ENCODE results near the gene ORAI3. TPM values are rescaled to one million over a fixed set of nuclear protein-coding genes. Genes with fewer than 3 reads are reported as not detected.
A peak's percentile ranks its signal among the peaks of the same experiment; 100 is the strongest.

Gene ORAI3
- total and polyA plus RNA-seq, 2 of the 13 experiments (the other 11 are each of a cell fraction or from before 2014, with no cell fraction given) = 11.4 to 32.0 TPM

DNA sequence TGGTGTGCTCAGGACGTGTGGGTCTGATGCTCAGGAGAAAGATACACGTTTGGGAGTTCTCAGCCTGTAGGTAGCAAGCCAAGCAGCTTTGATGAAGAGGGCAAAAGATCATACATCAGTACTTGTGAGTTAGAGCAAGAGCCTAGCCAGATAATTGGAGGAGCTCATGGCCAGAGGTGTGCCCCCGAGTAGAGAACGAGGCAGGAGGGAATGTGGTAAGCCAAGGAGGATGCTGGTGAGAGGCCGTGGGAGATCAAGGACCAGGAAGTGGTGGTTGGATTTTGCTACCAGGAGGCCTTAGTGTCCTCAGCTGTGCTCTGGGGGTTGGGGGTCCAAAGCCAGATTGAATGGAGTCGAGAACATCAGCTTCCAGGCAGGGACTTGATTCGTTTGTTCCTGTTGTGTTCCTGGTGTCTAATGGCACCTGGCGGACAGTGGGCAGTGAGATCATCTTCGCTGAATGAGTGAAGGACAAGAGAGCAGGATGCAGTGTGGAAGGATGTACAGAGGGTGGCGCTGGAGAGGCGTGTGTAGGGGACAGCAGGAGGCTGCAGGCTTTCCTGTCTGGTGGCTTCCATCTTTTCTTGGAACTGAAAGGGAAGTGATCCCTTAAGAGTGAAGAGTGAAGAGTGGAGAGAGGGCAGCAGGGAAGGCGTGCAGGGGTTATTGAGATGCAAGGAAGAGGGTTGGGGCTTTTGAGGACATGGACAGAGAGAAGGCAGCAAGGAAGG is 13.9 kb upstream of the ORAI3 start (continued):
- TF ChIP-seq POLR2G (IDR thresholded peaks at IDR 0.05; ENCODE audit: low read depth, low read length) (no peak), MIER2 (CRISPR knock-in tag; IDR thresholded peaks at IDR 0.05) (no peak), ZNF138 (CRISPR knock-in tag; IDR thresholded peaks at IDR 0.05; ENCODE audit: low read depth) (no peak), KAT8 (CRISPR knock-in tag; IDR thresholded peaks at IDR 0.05) (no peak), ZNF572 (CRISPR knock-in tag; IDR thresholded peaks at IDR 0.05) (no peak), RCOR2 (CRISPR knock-in tag; IDR thresholded peaks at IDR 0.05) (no peak), MXI1 (IDR thresholded peaks at IDR 0.05; ENCODE audit: borderline replicate concordance, low read depth, low read length) (0 out of 3 replicates have a peak, but pooled peaks have one; percentile 35), MEF2D (CRISPR knock-in tag; IDR thresholded peaks at IDR 0.05) (no peak), ZNF12 (CRISPR knock-in tag; IDR thresholded peaks at IDR 0.05) (no peak), ZNF224 (CRISPR knock-in tag; IDR thresholded peaks at IDR 0.05) (no peak), ZSCAN22 (CRISPR knock-in tag; IDR thresholded peaks at IDR 0.05) (no peak), PHF20 (CRISPR knock-in tag; IDR thresholded peaks at IDR 0.05) (no peak), GZF1 (CRISPR knock-in tag; IDR thresholded peaks at IDR 0.05) (no peak), AGO2 (optimal IDR thresholded peaks at IDR 0.05; ENCODE audit: low read depth, low read length) (no peak), ARID2 (CRISPR knock-in tag; IDR thresholded peaks at IDR 0.05; ENCODE audit: borderline replicate concordance) (no peak), ZNF496 (CRISPR knock-in tag; IDR thresholded peaks at IDR 0.05; ENCODE audit: insufficient replicate concordance) (no peak), BRD4 (CRISPR knock-in tag; IDR thresholded peaks at IDR 0.05) (no peak)
- TF ChIP-seq, protein P1, sequence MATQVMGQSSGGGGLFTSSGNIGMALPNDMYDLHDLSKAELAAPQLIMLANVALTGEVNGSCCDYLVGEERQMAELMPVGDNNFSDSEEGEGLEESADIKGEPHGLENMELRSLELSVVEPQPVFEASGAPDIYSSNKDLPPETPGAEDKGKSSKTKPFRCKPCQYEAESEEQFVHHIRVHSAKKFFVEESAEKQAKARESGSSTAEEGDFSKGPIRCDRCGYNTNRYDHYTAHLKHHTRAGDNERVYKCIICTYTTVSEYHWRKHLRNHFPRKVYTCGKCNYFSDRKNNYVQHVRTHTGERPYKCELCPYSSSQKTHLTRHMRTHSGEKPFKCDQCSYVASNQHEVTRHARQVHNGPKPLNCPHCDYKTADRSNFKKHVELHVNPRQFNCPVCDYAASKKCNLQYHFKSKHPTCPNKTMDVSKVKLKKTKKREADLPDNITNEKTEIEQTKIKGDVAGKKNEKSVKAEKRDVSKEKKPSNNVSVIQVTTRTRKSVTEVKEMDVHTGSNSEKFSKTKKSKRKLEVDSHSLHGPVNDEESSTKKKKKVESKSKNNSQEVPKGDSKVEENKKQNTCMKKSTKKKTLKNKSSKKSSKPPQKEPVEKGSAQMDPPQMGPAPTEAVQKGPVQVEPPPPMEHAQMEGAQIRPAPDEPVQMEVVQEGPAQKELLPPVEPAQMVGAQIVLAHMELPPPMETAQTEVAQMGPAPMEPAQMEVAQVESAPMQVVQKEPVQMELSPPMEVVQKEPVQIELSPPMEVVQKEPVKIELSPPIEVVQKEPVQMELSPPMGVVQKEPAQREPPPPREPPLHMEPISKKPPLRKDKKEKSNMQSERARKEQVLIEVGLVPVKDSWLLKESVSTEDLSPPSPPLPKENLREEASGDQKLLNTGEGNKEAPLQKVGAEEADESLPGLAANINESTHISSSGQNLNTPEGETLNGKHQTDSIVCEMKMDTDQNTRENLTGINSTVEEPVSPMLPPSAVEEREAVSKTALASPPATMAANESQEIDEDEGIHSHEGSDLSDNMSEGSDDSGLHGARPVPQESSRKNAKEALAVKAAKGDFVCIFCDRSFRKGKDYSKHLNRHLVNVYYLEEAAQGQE (IDR thresholded peaks at IDR 0.05; ENCODE audit: borderline replicate concordance in 1 of 2, low read depth in 1 of 2, low read length in 2 of 2) = no peak
- TF ChIP-seq, protein P2, sequence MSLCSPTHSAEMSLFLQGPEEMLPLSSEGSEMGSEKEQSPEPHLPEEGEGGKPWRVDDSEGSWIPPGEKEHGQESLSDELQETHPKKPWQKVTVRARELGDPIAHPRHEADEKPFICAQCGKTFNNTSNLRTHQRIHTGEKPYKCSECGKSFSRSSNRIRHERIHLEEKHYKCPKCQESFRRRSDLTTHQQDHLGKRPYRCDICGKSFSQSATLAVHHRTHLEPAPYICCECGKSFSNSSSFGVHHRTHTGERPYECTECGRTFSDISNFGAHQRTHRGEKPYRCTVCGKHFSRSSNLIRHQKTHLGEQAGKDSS (CRISPR knock-in tag; IDR thresholded peaks at IDR 0.05; ENCODE audit: borderline replicate concordance, low read depth) = 0 out of 2 replicates have a peak, but pooled peaks have one; percentile 27
- TF ChIP-seq, protein P3, sequence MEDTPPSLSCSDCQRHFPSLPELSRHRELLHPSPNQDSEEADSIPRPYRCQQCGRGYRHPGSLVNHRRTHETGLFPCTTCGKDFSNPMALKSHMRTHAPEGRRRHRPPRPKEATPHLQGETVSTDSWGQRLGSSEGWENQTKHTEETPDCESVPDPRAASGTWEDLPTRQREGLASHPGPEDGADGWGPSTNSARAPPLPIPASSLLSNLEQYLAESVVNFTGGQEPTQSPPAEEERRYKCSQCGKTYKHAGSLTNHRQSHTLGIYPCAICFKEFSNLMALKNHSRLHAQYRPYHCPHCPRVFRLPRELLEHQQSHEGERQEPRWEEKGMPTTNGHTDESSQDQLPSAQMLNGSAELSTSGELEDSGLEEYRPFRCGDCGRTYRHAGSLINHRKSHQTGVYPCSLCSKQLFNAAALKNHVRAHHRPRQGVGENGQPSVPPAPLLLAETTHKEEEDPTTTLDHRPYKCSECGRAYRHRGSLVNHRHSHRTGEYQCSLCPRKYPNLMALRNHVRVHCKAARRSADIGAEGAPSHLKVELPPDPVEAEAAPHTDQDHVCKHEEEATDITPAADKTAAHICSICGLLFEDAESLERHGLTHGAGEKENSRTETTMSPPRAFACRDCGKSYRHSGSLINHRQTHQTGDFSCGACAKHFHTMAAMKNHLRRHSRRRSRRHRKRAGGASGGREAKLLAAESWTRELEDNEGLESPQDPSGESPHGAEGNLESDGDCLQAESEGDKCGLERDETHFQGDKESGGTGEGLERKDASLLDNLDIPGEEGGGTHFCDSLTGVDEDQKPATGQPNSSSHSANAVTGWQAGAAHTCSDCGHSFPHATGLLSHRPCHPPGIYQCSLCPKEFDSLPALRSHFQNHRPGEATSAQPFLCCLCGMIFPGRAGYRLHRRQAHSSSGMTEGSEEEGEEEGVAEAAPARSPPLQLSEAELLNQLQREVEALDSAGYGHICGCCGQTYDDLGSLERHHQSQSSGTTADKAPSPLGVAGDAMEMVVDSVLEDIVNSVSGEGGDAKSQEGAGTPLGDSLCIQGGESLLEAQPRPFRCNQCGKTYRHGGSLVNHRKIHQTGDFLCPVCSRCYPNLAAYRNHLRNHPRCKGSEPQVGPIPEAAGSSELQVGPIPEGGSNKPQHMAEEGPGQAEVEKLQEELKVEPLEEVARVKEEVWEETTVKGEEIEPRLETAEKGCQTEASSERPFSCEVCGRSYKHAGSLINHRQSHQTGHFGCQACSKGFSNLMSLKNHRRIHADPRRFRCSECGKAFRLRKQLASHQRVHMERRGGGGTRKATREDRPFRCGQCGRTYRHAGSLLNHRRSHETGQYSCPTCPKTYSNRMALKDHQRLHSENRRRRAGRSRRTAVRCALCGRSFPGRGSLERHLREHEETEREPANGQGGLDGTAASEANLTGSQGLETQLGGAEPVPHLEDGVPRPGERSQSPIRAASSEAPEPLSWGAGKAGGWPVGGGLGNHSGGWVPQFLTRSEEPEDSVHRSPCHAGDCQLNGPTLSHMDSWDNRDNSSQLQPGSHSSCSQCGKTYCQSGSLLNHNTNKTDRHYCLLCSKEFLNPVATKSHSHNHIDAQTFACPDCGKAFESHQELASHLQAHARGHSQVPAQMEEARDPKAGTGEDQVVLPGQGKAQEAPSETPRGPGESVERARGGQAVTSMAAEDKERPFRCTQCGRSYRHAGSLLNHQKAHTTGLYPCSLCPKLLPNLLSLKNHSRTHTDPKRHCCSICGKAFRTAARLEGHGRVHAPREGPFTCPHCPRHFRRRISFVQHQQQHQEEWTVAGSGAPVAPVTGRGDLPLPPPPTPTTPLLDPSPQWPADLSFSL (CRISPR knock-in tag; IDR thresholded peaks at IDR 0.05) = no peak
